PC-9 (cell line): ENCODE results near the gene MMP24. TPM values are rescaled to one million over a fixed set of nuclear protein-coding genes. Genes with fewer than 3 reads are reported as not detected.

Experiments
- BruUV-seq: library from RNA; stranded (reverse); fragments of 400-500 nt; replicated peaks from 2 replicates; lab custom pipeline; 2021; lab: Mats Ljungman, UMichigan
- CTCF ChIA-PET: fragments of 300-600 bp; sonication (Branson Sonifier 250); formaldehyde crosslinking; loops from one replicate; lab custom pipeline; 2022; ENCODE audit warnings: antibody characterized with exemption; lab: Charles Lee
- POLR2A ChIA-PET: fragments of 300-600 bp; sonication (Branson Sonifier 250); formaldehyde crosslinking; loops from one replicate; lab custom pipeline; 2022; ENCODE audit warnings: antibody characterized with exemption; ENCODE audit not compliant: unreplicated experiment; lab: Charles Lee
- DNase-seq, 2 experiments: peaks; one replicate each; pipeline versions ENCODE4 v3.0.0 to v3.0.0-alpha.2; 2015 to 2022; ENCODE audit warnings: mixed read lengths in 1 of 2
- H2AFZ ChIP-seq: fragments of 200-600 bp; sonication (generic); 2 replicates; pipeline ENCODE4 v1.8.1; 2017; ENCODE audit warnings: antibody characterized with exemption
- H3F3A ChIP-seq: fragments of 200-600 bp; sonication (generic); 2 replicates; pipeline ENCODE4 v1.8.1; 2017; ENCODE audit warnings: antibody characterized with exemption, mild to moderate bottlenecking, low read depth; ENCODE audit not compliant: insufficient read depth
- H3K27ac ChIP-seq: fragments of 200-600 bp; sonication (generic); 2 replicates; pipeline ENCODE4 v1.6.1; 2016; ENCODE audit warnings: mixed run types
- H3K27me3 ChIP-seq: fragments of 200-600 bp; sonication (generic); 2 replicates; pipeline ENCODE4 v1.6.1; 2016; ENCODE audit warnings: low read depth, mixed run types; ENCODE audit not compliant: insufficient read depth
- H3K36me3 ChIP-seq: fragments of 200-600 bp; sonication (generic); 2 replicates; pipeline ENCODE4 v1.6.1; 2016; ENCODE audit warnings: low read depth, mixed run types
- H3K4me1 ChIP-seq: fragments of 200-600 bp; sonication (generic); replicated peaks from 2 replicates; pipeline ENCODE4 v1.6.1; 2016; ENCODE audit warnings: mixed run types; ENCODE audit not compliant: insufficient read depth
- H3K4me2 ChIP-seq: fragments of 200-600 bp; sonication (generic); 2 replicates; pipeline ENCODE4 v1.6.1; 2017; ENCODE audit warnings: mixed run types
- H3K4me3 ChIP-seq: fragments of 200-600 bp; sonication (generic); 2 replicates; pipeline ENCODE4 v1.6.1; 2016; ENCODE audit warnings: mixed run types
- H3K79me2 ChIP-seq: fragments of 200-600 bp; sonication (generic); 2 replicates; pipeline ENCODE4 v1.6.1; 2017; ENCODE audit warnings: low read depth, mixed run types
- H3K9me2 ChIP-seq: fragments of 200-600 bp; sonication (generic); 2 replicates; pipeline ENCODE4 v1.8.1; 2017; ENCODE audit warnings: mild to moderate bottlenecking; ENCODE audit not compliant: insufficient read depth
- H3K9me3 ChIP-seq: fragments of 200-600 bp; sonication (generic); 2 replicates; pipeline ENCODE4 v1.8.1; 2016; ENCODE audit warnings: low read depth; ENCODE audit not compliant: insufficient read depth
- H4K20me1 ChIP-seq: fragments of 200-600 bp; sonication (generic); 2 replicates; pipeline ENCODE4 v1.8.1; 2017; ENCODE audit not compliant: insufficient read depth
- CTCF ChIP-seq: fragments of 200-600 bp; sonication (generic); conservative IDR thresholded peaks from 2 replicates; pipeline ENCODE4 v1.6.1; 2017; ENCODE audit warnings: mixed run types, antibody characterized with exemption, mild to moderate bottlenecking, moderate library complexity
- EZH2 ChIP-seq: fragments of 200-600 bp; sonication (generic); IDR thresholded peaks from 2 replicates; pipeline ENCODE4 v1.8.0; 2017; ENCODE audit warnings: antibody characterized with exemption, low read depth
- intact Hi-C: fragments of 100-400 bp; cut with micrococcal nuclease; formaldehyde crosslinking; loops from one replicate; pipeline ENCODE4 v1.10.0; 2022; ENCODE audit not compliant: unreplicated experiment
- total RNA-seq: library from RNA; stranded (reverse); gene quantifications from 2 replicates; pipeline ENCODE4 v1.2.3, GENCODE V29; 2021

The MMP24 gene
- total RNA-seq, 1 experiment from 2014 or later = 0.48 TPM

- H3K9me3 ChIP-seq = no peaks in the 10 kb centered on the region
- intact Hi-C loops = no loop called here
- no TSS peak for BruUV-seq
- H3K4me3 ChIP-seq = no peak overlapping the region
- H3K27me3 ChIP-seq = no peaks in the 10 kb centered on the region
- TF ChIP-seq CTCF = no peak
- TF ChIP-seq EZH2 = no peak
- no peak for DNase-seq
- H3K36me3 ChIP-seq = peaks cover 13% of the 10 kb centered on the region
- peaks cover 18% of the 10 kb centered on the region for H4K20me1 ChIP-seq
- POLR2A ChIA-PET = no interaction called here
- H3K79me2 ChIP-seq = peaks cover 31% of the 10 kb centered on the region
- H2AFZ ChIP-seq = no peak overlapping the region
- CTCF ChIA-PET = no interaction called here
- H3K4me2 ChIP-seq = no peak overlapping the region
- H3K4me1 ChIP-seq = peaks cover 15% of the 10 kb centered on the region
- no peaks in the 10 kb centered on the region for H3K9me2 ChIP-seq
- H3K27ac ChIP-seq = no peak overlapping the region
- H3F3A ChIP-seq = peaks cover 28% of the 10 kb centered on the region
Measured at GRCh38 chr20:35286077-35286898, 59.8 kb downstream of the MMP24 start.

- Histone ChIP-seq H3K9me3 (no peaks in the 10 kb centered on the region), H2AFZ (no peak overlapping the region), H3K4me1 (peaks cover 15% of the 10 kb centered on the region), H3K36me3 (peaks cover 6% of the 10 kb centered on the region), H3K27ac (no peak overlapping the region), H3K4me3 (no peak overlapping the region), H3K4me2 (no peak overlapping the region), H3K9me2 (no peaks in the 10 kb centered on the region), H4K20me1 (peaks cover 10% of the 10 kb centered on the region; the same call in 1 of the 2 replicates), H3K27me3 (no peaks in the 10 kb centered on the region), H3F3A (peaks cover 21% of the 10 kb centered on the region), H3K79me2 (peaks cover 24% of the 10 kb centered on the region)
- CTCF ChIA-PET = interaction anchor here (0.5 kb wide), 1 partner anchor 453 kb away, joined by 3 read pairs; no protein-coding TSS in a partner anchor
- BruUV-seq = no TSS peak
- DNase-seq = no peak
- TF ChIP-seq EZH2 = no peak
- no peak for TF ChIP-seq CTCF
- intact Hi-C loops = no loop called here
- POLR2A ChIA-PET = interaction anchor here (0.6 kb wide), 1 partner anchor 17 kb away, joined by 3 read pairs; no protein-coding TSS in a partner anchor
Measured at GRCh38 chr20:35286899-35287508, 60.5 kb downstream of the MMP24 start.

GRCh38 chr20:35287509-35288324 lies 61.2 kb downstream of the MMP24 start:
- no peak for DNase-seq
- intact Hi-C loops = no loop called here
- Histone ChIP-seq H2AFZ (no peak overlapping the region), H3K4me1 (peaks cover 9% of the 10 kb centered on the region), H4K20me1 (peaks cover 4% of the 10 kb centered on the region; the same call in 1 of the 2 replicates), H3K27ac (no peak overlapping the region), H3K79me2 (peaks cover 16% of the 10 kb centered on the region), H3K9me3 (no peaks in the 10 kb centered on the region), H3F3A (peaks cover 14% of the 10 kb centered on the region; the same call in 1 of the 2 replicates), H3K4me3 (no peak overlapping the region), H3K4me2 (no peak overlapping the region), H3K36me3 (no peaks in the 10 kb centered on the region; the same call in 1 of the 2 replicates), H3K9me2 (no peaks in the 10 kb centered on the region), H3K27me3 (no peaks in the 10 kb centered on the region)
- BruUV-seq = no TSS peak
- ChIA-PET CTCF (interaction anchor here (0.5 to 0.6 kb wide), 2 partner anchors 100 to 454 kb away, joined by 3 to 4 read pairs; no protein-coding TSS in a partner anchor), POLR2A (interaction anchor here (0.6 kb wide), 1 partner anchor 16 kb away, joined by 3 read pairs; no protein-coding TSS in a partner anchor)
- TF ChIP-seq EZH2 (no peak), CTCF (no peak)
